MM.1S (cell line): ENCODE measurements around the gene HMGCS1.

Experiments used
- EZH2 ChIP-seq: fragments of 300-600 bp; sonication (generic); optimal IDR thresholded peaks from 2 replicates; pipeline ENCODE3; 2017; ENCODE audit warnings: low read depth, mild to moderate bottlenecking, antibody characterized with exemption, low read length, mixed read lengths
- TF ChIP-seq, protein P1 (sequence below): fragments of 300-600 bp; sonication (generic); IDR thresholded peaks from 2 replicates; pipeline ENCODE4 v1.5.1; 2016; ENCODE audit warnings: antibody characterized with exemption, low read length, mixed read lengths

DNA sequence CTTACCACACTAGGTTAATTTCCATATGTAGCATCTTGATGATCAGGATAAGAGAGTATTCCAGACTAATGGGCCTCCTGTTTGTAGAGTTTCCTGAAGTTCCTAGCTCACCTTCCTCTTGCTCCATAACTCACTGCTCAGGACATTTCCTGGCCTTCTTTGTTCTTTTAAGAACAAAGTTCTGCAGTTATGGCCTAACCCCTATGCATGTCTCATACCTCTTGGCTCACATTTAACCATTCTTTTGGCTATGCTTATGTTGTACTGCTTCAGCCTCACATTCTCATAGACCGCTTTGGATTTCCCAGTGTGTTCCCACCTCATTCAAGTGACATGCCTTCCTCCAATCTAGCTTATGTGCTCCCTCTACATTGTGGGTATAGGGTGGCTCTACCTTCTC is 40.5 kb upstream of the HMGCS1 start:
- TF ChIP-seq EZH2: no peak
- TF ChIP-seq, protein P1, sequence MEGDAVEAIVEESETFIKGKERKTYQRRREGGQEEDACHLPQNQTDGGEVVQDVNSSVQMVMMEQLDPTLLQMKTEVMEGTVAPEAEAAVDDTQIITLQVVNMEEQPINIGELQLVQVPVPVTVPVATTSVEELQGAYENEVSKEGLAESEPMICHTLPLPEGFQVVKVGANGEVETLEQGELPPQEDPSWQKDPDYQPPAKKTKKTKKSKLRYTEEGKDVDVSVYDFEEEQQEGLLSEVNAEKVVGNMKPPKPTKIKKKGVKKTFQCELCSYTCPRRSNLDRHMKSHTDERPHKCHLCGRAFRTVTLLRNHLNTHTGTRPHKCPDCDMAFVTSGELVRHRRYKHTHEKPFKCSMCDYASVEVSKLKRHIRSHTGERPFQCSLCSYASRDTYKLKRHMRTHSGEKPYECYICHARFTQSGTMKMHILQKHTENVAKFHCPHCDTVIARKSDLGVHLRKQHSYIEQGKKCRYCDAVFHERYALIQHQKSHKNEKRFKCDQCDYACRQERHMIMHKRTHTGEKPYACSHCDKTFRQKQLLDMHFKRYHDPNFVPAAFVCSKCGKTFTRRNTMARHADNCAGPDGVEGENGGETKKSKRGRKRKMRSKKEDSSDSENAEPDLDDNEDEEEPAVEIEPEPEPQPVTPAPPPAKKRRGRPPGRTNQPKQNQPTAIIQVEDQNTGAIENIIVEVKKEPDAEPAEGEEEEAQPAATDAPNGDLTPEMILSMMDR: no peak
